ENCODE results near the gene PHF20.
A peak's percentile ranks its signal among the peaks of the same experiment; 100 is the strongest.
"Not testable (repeated sequence)": the region's sequence is repeated elsewhere in the genome, so short reads cannot be mapped to it uniquely, and the experiment has no call there.

The PHF20 gene

GRCh38 chr20:35741892-35742740, 29.7 kb upstream of the PHF20 start, which contains the start of gene RBM39:
TSS of gene RBM39 (minus strand) at chr20:35742260. CDS start at chr20:35740874, 1,386 bp downstream.
- TF ChIP-seq CTCF (IDR thresholded peaks at IDR 0.05; ENCODE audit: low read depth, low read length, missing control alignments) = peak; percentile 25
- peak within 1 kb of the TSS; percentile 77 for H3K4me3 ChIP-seq (ENCODE audit: low read depth, low read length)
- peak; percentile 100 for DNase-seq (ENCODE audit: low read depth)

GRCh38 chr20:35742741-35743523, 28.9 kb upstream of the PHF20 start:
- DNase-seq (ENCODE audit: low read depth) = peak; percentile 77
- H3K4me3 ChIP-seq (ENCODE audit: low read depth, low read length) = peak overlapping the region; percentile 77
- TF ChIP-seq CTCF (IDR thresholded peaks at IDR 0.05; ENCODE audit: low read depth, low read length, missing control alignments) = no peak

GRCh38 chr20:35743693-35744491, 27.9 kb upstream of the PHF20 start:
- no peak for TF ChIP-seq CTCF (IDR thresholded peaks at IDR 0.05; ENCODE audit: low read depth, low read length, missing control alignments)
- no peak for DNase-seq (ENCODE audit: low read depth)
- H3K4me3 ChIP-seq (ENCODE audit: low read depth, low read length) = peak overlapping the region; percentile 77

GRCh38 chr20:35744492-35744841, 27.3 kb upstream of the PHF20 start:
- DNase-seq (ENCODE audit: low read depth); H3K4me3 ChIP-seq (ENCODE audit: low read depth, low read length): not testable (repeated sequence)

- H3K4me3 ChIP-seq (ENCODE audit: low read depth, low read length) = no peak overlapping the region
- TF ChIP-seq CTCF (IDR thresholded peaks at IDR 0.05; ENCODE audit: low read depth, low read length, missing control alignments) = no peak
- no peak for DNase-seq (ENCODE audit: low read depth)
Measured at GRCh38 chr20:35750611-35751010, 21.2 kb upstream of the PHF20 start.

- TF ChIP-seq CTCF (IDR thresholded peaks at IDR 0.05; ENCODE audit: low read depth, low read length, missing control alignments) = no peak
- DNase-seq (ENCODE audit: low read depth) = no peak
- H3K4me3 ChIP-seq (ENCODE audit: low read depth, low read length) = no peak overlapping the region
Measured at GRCh38 chr20:35756404-35756803, 15.4 kb upstream of the PHF20 start.

All from GM12864 (cell line).